CD14-positive monocyte (primary cell): ENCODE measurements around the gene CMTM5. TPM values are rescaled to one million over a fixed set of nuclear protein-coding genes. Genes with fewer than 3 reads are reported as not detected.

Source experiments
- DNase-seq, 3 donors: peaks; one replicate each; pipeline ENCODE4 v3.0.0-alpha.2; 2011 to 2022
- H2AFZ ChIP-seq: 2 replicates; pipeline ENCODE4 v1.6.0; 2012; ENCODE audit warnings: mild to moderate bottlenecking, low read depth, low read length, inconsistent platforms; ENCODE audit not compliant: insufficient read depth, poor library complexity, severe bottlenecking
- H3K27ac ChIP-seq, 2 donors: 1 replicate in 1 of 2; 2 replicates in 1 of 2; pipeline ENCODE4 v1.5.1; 2012 to 2013; ENCODE audit warnings: low read length in 2 of 2, control low read depth in 1 of 2, inconsistent platforms in 1 of 2, low read depth in 1 of 2, mild to moderate bottlenecking in 1 of 2
- H3K27me3 ChIP-seq, 2 donors: one replicate each; pipeline versions ENCODE4 v1.6.0 to v1.6.1; 2011 to 2013; ENCODE audit warnings: low read length in 2 of 2; ENCODE audit not compliant: control insufficient read depth in 2 of 2, insufficient read depth in 2 of 2
- H3K36me3 ChIP-seq, 2 donors: replicated peaks in 1 of 2; 1 replicate in 1 of 2; 2 replicates in 1 of 2; pipeline versions ENCODE4 v1.5.1 to v1.6.1; 2012 to 2013; ENCODE audit warnings: low read length in 2 of 2, control low read depth in 1 of 2, inconsistent platforms in 1 of 2, mild to moderate bottlenecking in 1 of 2; ENCODE audit not compliant: insufficient read depth in 2 of 2, control insufficient read depth in 1 of 2
- H3K4me1 ChIP-seq, 2 donors: 1 replicate in 1 of 2; 2 replicates in 1 of 2; pipeline versions ENCODE4 v1.5.1 to v1.6.1; 2012 to 2013; ENCODE audit warnings: low read length in 2 of 2, control low read depth in 1 of 2, inconsistent platforms in 1 of 2, mild to moderate bottlenecking in 1 of 2, moderate library complexity in 1 of 2; ENCODE audit not compliant: insufficient read depth in 2 of 2, control insufficient read depth in 1 of 2
- H3K4me2 ChIP-seq: replicated peaks from 2 replicates; pipeline ENCODE3; 2012; ENCODE audit warnings: low read length, moderate library complexity, mild to moderate bottlenecking; ENCODE audit not compliant: poor library complexity, severe bottlenecking; ENCODE audit errors: extremely low read depth
- H3K4me3 ChIP-seq, 3 experiments: fragments of 200-600 bp in 1 of 3; sonication (generic) in 1 of 3; replicated peaks in 1 of 3; 1 replicate in 2 of 3; 2 replicates in 1 of 3; pipeline ENCODE4 v1.5.1; 2011 to 2013; ENCODE audit warnings: low read length in 3 of 3, mild to moderate bottlenecking in 3 of 3, control low read depth in 2 of 3, low read depth in 2 of 3, inconsistent platforms in 1 of 3, moderate library complexity in 1 of 3
- H3K79me2 ChIP-seq: 2 replicates; pipeline ENCODE4 v1.6.0; 2012; ENCODE audit warnings: mild to moderate bottlenecking, control low read depth, inconsistent platforms, low read length, moderate library complexity; ENCODE audit not compliant: insufficient read depth
- H3K9ac ChIP-seq: 2 replicates; pipeline ENCODE4 v1.6.0; 2017; ENCODE audit warnings: low read length, mild to moderate bottlenecking; ENCODE audit not compliant: insufficient read depth, poor library complexity, severe bottlenecking
- H3K9me3 ChIP-seq, 2 donors: replicated peaks in 1 of 2; 1 replicate in 1 of 2; 2 replicates in 1 of 2; pipeline versions ENCODE4 v1.5.1 to v1.6.1; 2012 to 2013; ENCODE audit warnings: low read length in 2 of 2, control low read depth in 1 of 2; ENCODE audit not compliant: control insufficient read depth in 1 of 2, insufficient read depth in 1 of 2
- H4K20me1 ChIP-seq: 2 replicates; pipeline ENCODE4 v1.6.0; 2012; ENCODE audit warnings: mild to moderate bottlenecking, low read length, control low read depth, moderate library complexity; ENCODE audit not compliant: insufficient read depth
- H3K27ac Mint-ChIP-seq, 7 donors: one replicate each; pipeline ENCODE4 v1.8.0; 2020; ENCODE audit warnings: mild to moderate bottlenecking in 7 of 7, mixed read lengths in 7 of 7, moderate library complexity in 6 of 7, inconsistent platforms in 2 of 7
- H3K27me3 Mint-ChIP-seq, 3 donors: one replicate each; pipeline ENCODE4 v1.8.0; 2021 to 2022; ENCODE audit warnings: low read depth in 3 of 3, mild to moderate bottlenecking in 3 of 3, mixed read lengths in 3 of 3, moderate library complexity in 3 of 3, inconsistent platforms in 1 of 3
- H3K36me3 Mint-ChIP-seq, 2 donors: one replicate each; pipeline ENCODE4 v1.8.0; 2020; ENCODE audit warnings: mixed read lengths in 2 of 2, inconsistent platforms in 1 of 2, mild to moderate bottlenecking in 1 of 2
- H3K4me1 Mint-ChIP-seq: one replicate; pipeline ENCODE4 v1.8.0; 2020; ENCODE audit warnings: mild to moderate bottlenecking, mixed read lengths
- H3K4me3 Mint-ChIP-seq, 2 donors: one replicate each; pipeline ENCODE4 v1.8.0; 2020; ENCODE audit warnings: mild to moderate bottlenecking in 2 of 2, mixed read lengths in 2 of 2, moderate library complexity in 1 of 2
- H3K9me3 Mint-ChIP-seq, 7 donors: one replicate each; pipeline ENCODE4 v1.8.0; 2020 to 2022; ENCODE audit warnings: mixed read lengths in 7 of 7, mild to moderate bottlenecking in 6 of 7, moderate library complexity in 6 of 7, inconsistent platforms in 2 of 7
- CTCF ChIP-seq: fragments of 200-600 bp; IDR thresholded peaks from one replicate; pipeline ENCODE4 v1.8.0; 2022; ENCODE audit warnings: antibody characterized with exemption, mild to moderate bottlenecking
- WGBS: methylation state at CpG from one replicate; pipeline ENCODE4 v1.1.5; 2013; ENCODE audit warnings: missing lambda C conversion rate; ENCODE audit not compliant: insufficient coverage; 5-methylcytosine and 5-hydroxymethylcytosine counted together
- intact Hi-C, 2 donors: fragments of 100-400 bp; cut with micrococcal nuclease; formaldehyde crosslinking; loops; one replicate each; pipeline versions ENCODE4 v1.15.0 to v1.15.1; 2023
- polyA plus RNA-seq, 3 donors: library from polyadenylated mRNA; depleted of rRNA in 1 of 3; unstranded in 2 of 3; stranded (reverse) in 1 of 3; fragments of 300-500 nt in 2 of 3; fragments of >200 nt in 1 of 3; fragmentation: Illumina TruSeq in 2 of 3; gene quantifications; 1 replicate in 2 of 3; 2 replicates in 1 of 3; pipeline ENCODE4 v1.2.3, GENCODE V29; 2012 to 2021

CMTM5 gene
- polyA plus RNA-seq, 3 donors: 0.93 to 1.1 TPM; not detected in 1

- H3K4me3 Mint-ChIP-seq: no peak overlapping the region
Measured at GRCh38 chr14:23406725-23407355, 30.0 kb downstream of the CMTM5 start.

More at GRCh38 chr14:23406725-23407355, 30.0 kb downstream of the CMTM5 start:
- no peaks in the 10 kb centered on the region for H3K9me3 ChIP-seq
- H3K27me3 Mint-ChIP-seq: peaks cover 3 to 27% (median 3%) of the 10 kb centered on the region in 3 donors
- no peak overlapping the region for H3K27ac Mint-ChIP-seq
- no peaks in the 10 kb centered on the region for H4K20me1 ChIP-seq
- no peak for TF ChIP-seq CTCF
- intact Hi-C loops: no loop called here
- H2AFZ ChIP-seq: no peak overlapping the region
- H3K27ac ChIP-seq: no peak overlapping the region
- H3K9ac ChIP-seq: no peak overlapping the region
- no peaks in the 10 kb centered on the region for H3K36me3 ChIP-seq
- no peaks in the 10 kb centered on the region for H3K79me2 ChIP-seq
- H3K9me3 Mint-ChIP-seq: no peaks in the 10 kb centered on the region
- H3K4me2 ChIP-seq: no peak overlapping the region
- no peaks in the 10 kb centered on the region for H3K27me3 ChIP-seq
- H3K36me3 Mint-ChIP-seq: no peaks in the 10 kb centered on the region
- no peak overlapping the region for H3K4me3 ChIP-seq
- H3K4me1 Mint-ChIP-seq: peaks cover 8% of the 10 kb centered on the region
- WGBS: 93% methylated on average over 13 of the region's 15 CpGs
- DNase-seq: no peak
- H3K4me1 ChIP-seq: peaks cover 0 to 3% of the 10 kb centered on the region in 2 donors
